ENCODE data around the gene FADS2. TPM values are rescaled to one million over a fixed set of nuclear protein-coding genes. Genes with fewer than 3 reads are reported as not detected.

The FADS2 gene
- total and polyA plus RNA-seq, 10 of the 15 experiments (the other 5 are each of a cell fraction or from before 2014, with no cell fraction given), result 3.3 to 313 (median 149) TPM

- BruUV-seq (replicated peaks), result no TSS peak
- ChIA-PET RAD21 (ENCODE audit: unreplicated experiment) (no interaction called here), CTCF (interaction anchor here (1.1 kb wide), 1 partner anchor 36 kb away, joined by 4 read pairs; no protein-coding TSS in a partner anchor), POLR2A (no interaction called here), SMC1A (ENCODE audit: uncharacterized antibody, unreplicated experiment) (no interaction called here)
- FAIRE-seq, result no peak
- H3K27ac ChIP-seq (ENCODE audit: control insufficient read depth, insufficient read depth), result no peak overlapping the region
- H3K27me3 ChIP-seq (replicated peaks in 1 of 2; ENCODE audit: control insufficient read depth in 2 of 2, insufficient read depth in 2 of 2, low read length in 1 of 2), result no peaks in the 10 kb centered on the region; a peak in 1 of 4 replicates
- H3K4me1 ChIP-seq (ENCODE audit: control insufficient read depth, insufficient read depth, low read length), result no peaks in the 10 kb centered on the region
- in situ Hi-C loops (cut with MboI), result no loop called here
- H3K4me2 ChIP-seq (ENCODE audit: control insufficient read depth, insufficient read depth), result no peak overlapping the region
- no peak overlapping the region for H3K4me3 ChIP-seq
- no peaks in the 10 kb centered on the region for H3K9me3 ChIP-seq (replicated peaks; ENCODE audit: control insufficient read depth, insufficient read depth, low read length)
- intact Hi-C loops (cut with micrococcal nuclease; ENCODE audit: unreplicated experiment), result no loop called here
- TF ChIP-seq SMAD1 (IDR thresholded peaks at IDR 0.05; ENCODE audit: low read depth, partially characterized antibody) (no peak), SMARCA5 (IDR thresholded peaks at IDR 0.05) (no peak), HDAC6 (IDR thresholded peaks at IDR 0.05; ENCODE audit: unreplicated experiment) (no peak), ATF7 (IDR thresholded peaks at IDR 0.05; ENCODE audit: low read depth) (no peak), JUND (IDR thresholded peaks at IDR 0.05; ENCODE audit: low read depth, low read length) (no peak), MTA2 (IDR thresholded peaks at IDR 0.05; ENCODE audit: low read depth) (no peak), BRCA1 (IDR thresholded peaks at IDR 0.05; ENCODE audit: low read depth, low read length) (no peak), EP300 (IDR thresholded peaks at IDR 0.05; ENCODE audit: borderline replicate concordance in 1 of 2, control insufficient read depth in 1 of 2, low read depth in 2 of 2, low read length in 2 of 2) (no peak), POLR2AphosphoS2 (IDR thresholded peaks at IDR 0.05; ENCODE audit: low read depth, low read length) (no peak)
- TF ChIP-seq, protein P1, sequence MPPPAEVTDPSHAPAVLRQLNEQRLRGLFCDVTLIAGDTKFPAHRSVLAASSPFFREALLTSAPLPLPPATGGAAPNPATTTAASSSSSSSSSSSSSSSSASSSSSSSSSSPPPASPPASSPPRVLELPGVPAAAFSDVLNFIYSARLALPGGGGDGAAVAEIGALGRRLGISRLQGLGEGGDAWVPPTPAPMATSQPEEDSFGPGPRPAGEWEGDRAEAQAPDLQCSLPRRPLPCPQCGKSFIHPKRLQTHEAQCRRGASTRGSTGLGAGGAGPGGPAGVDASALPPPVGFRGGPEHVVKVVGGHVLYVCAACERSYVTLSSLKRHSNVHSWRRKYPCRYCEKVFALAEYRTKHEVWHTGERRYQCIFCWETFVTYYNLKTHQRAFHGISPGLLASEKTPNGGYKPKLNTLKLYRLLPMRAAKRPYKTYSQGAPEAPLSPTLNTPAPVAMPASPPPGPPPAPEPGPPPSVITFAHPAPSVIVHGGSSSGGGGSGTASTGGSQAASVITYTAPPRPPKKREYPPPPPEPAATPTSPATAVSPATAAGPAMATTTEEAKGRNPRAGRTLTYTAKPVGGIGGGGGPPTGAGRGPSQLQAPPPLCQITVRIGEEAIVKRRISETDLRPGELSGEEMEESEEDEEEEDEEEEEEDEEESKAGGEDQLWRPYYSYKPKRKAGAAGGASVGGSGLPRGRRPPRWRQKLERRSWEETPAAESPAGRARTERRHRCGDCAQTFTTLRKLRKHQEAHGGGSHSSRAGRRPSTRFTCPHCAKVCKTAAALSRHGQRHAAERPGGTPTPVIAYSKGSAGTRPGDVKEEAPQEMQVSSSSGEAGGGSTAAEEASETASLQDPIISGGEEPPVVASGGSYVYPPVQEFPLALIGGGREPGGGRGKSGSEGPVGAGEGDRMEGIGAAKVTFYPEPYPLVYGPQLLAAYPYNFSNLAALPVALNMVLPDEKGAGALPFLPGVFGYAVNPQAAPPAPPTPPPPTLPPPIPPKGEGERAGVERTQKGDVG (CRISPR knock-in tag; IDR thresholded peaks at IDR 0.05), result no peak
- H2AFZ ChIP-seq (ENCODE audit: control insufficient read depth, low read depth, low read length), result no peak overlapping the region
- no peaks in the 10 kb centered on the region for H3K79me2 ChIP-seq (ENCODE audit: control insufficient read depth, insufficient read depth, low read length)
- WGBS (ENCODE audit: insufficient coverage, insufficient replicate concordance, low lambda C conversion rate, missing lambda C conversion rate), result 20% methylated on average over 7 of the region's 7 CpGs
- no peaks in the 10 kb centered on the region for H4K20me1 ChIP-seq (ENCODE audit: control insufficient read depth, insufficient read depth)
- H3K9ac ChIP-seq (ENCODE audit: control insufficient read depth, insufficient read depth, low read length), result no peak overlapping the region
- no peak for ATAC-seq
- DNase-seq (ENCODE audit: low read depth, low spot score), result no peak
- H3K36me3 ChIP-seq (ENCODE audit: control insufficient read depth in 2 of 2, insufficient read depth in 2 of 2, low read length in 1 of 2), result no peaks in the 10 kb centered on the region
Measured at GRCh38 chr11:61911128-61911700, 83.1 kb downstream of the FADS2 start.

Data from GM12878 (cell line).